Naive B cell (primary cell): ENCODE data around the gene ATP6V1G1. TPM values are rescaled to one million over a fixed set of nuclear protein-coding genes. Genes with fewer than 3 reads are reported as not detected.
"Not testable (repeated sequence)": the region's sequence is repeated elsewhere in the genome, so short reads cannot be mapped to it uniquely, and the experiment has no call there.

Source experiments
- ATAC-seq, 2 donors: fragments of 150-1000 bp; cut with Tn5 transposase; 2 replicates each; pipeline ENCODE4 v1.10.0; 2021; ENCODE audit warnings: low read depth in 2 of 2, mild to moderate bottlenecking in 2 of 2, moderate library complexity in 2 of 2
- DNase-seq: peaks from one replicate; pipeline ENCODE4 v3.0.0; 2022
- H3K27ac Mint-ChIP-seq, 6 donors: one replicate each; pipeline ENCODE4 v1.8.0; 2020 to 2022; ENCODE audit warnings: mild to moderate bottlenecking in 6 of 6, mixed read lengths in 6 of 6, moderate library complexity in 5 of 6, inconsistent platforms in 2 of 6
- H3K27me3 Mint-ChIP-seq, 3 donors: one replicate each; pipeline ENCODE4 v1.8.0; 2021 to 2022; ENCODE audit warnings: mixed read lengths in 3 of 3, mild to moderate bottlenecking in 1 of 3
- H3K36me3 Mint-ChIP-seq, 2 donors: one replicate each; pipeline ENCODE4 v1.8.0; 2020 to 2022; ENCODE audit warnings: mixed read lengths in 2 of 2, inconsistent platforms in 1 of 2, mild to moderate bottlenecking in 1 of 2
- H3K4me1 Mint-ChIP-seq, 3 donors: one replicate each; pipeline ENCODE4 v1.8.0; 2020 to 2022; ENCODE audit warnings: mixed read lengths in 3 of 3, inconsistent platforms in 1 of 3, mild to moderate bottlenecking in 1 of 3, moderate library complexity in 1 of 3
- H3K4me3 Mint-ChIP-seq, 8 donors: one replicate each; pipeline ENCODE4 v1.8.0; 2020 to 2022; ENCODE audit warnings: mild to moderate bottlenecking in 8 of 8, mixed read lengths in 8 of 8, moderate library complexity in 8 of 8, inconsistent platforms in 2 of 8
- H3K9me3 Mint-ChIP-seq, 7 donors: one replicate each; pipeline ENCODE4 v1.8.0; 2020 to 2022; ENCODE audit warnings: mixed read lengths in 7 of 7, mild to moderate bottlenecking in 5 of 7, inconsistent platforms in 2 of 7, moderate library complexity in 1 of 7
- polyA plus RNA-seq, 6 donors: library from polyadenylated mRNA; unstranded; fragments of 300-500 nt; fragmentation: Illumina TruSeq; gene quantifications; one replicate each; pipeline ENCODE4 v1.2.3, GENCODE V29; 2021; ENCODE audit warnings: low read depth in 6 of 6

Gene ATP6V1G1
- polyA plus RNA-seq, 6 donors from 2014 or later: 425 to 637 (median 511) TPM

- ATAC-seq: no peak
- Mint-ChIP-seq H3K36me3 (peaks cover 13 to 15% of the 10 kb centered on the region in 2 donors), H3K4me3 (peak overlapping the region; percentile 97 to 100 (median 100)), H3K27ac (peak overlapping the region; percentile 99), H3K27me3 (no peaks in the 10 kb centered on the region), H3K9me3 (no peaks in the 10 kb centered on the region), H3K4me1 (peaks cover 42 to 65% (median 57%) of the 10 kb centered on the region in 3 donors)
- DNase-seq: no peak
These were observed 1.3 kb downstream of the ATP6V1G1 start for GRCh38 chr9:114588651-114589526.

- Mint-ChIP-seq H3K27me3 (no peaks in the 10 kb centered on the region), H3K27ac (peak overlapping the region in 5 of 6 donors; percentile 44 to 96 (median 83)), H3K4me1 (peaks cover 45 to 75% (median 67%) of the 10 kb centered on the region in 3 donors), H3K4me3 (peak overlapping the region; percentile 22 to 99 (median 85)), H3K9me3 (no peaks in the 10 kb centered on the region), H3K36me3 (peaks cover 16 to 18% of the 10 kb centered on the region in 2 donors)
- DNase-seq: no peak
- no peak for ATAC-seq
These were observed 2.8 kb downstream of the ATP6V1G1 start for GRCh38 chr9:114590328-114590727.

DNA sequence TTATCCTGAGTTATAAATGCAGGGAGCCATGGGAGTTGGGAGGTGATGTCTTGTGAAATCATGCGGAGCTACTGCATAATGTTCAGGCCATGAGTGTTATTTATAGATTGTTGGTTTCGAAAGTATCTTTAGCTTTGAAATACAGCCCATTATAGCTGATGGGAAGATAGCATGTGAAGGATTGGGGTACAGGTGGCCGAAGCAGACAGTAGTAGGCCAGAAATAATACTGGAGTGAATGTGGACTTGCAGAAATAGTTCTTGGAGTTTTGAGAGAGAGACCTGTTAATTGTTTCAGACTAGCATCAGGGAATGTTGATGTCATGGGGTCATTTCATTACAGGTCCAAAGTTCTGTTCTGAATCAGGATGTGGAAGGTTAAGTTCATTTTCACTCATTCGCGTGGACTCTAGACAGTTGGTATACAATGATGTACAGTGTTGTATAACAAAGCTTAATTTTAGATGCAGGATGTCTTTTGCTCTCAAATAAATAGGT, 3.8 kb downstream of the ATP6V1G1 start:
- Mint-ChIP-seq H3K4me3 (peak overlapping the region; percentile 79 to 99 (median 90)), H3K36me3 (peaks cover 23 to 26% of the 10 kb centered on the region in 2 donors), H3K27ac (peak overlapping the region; percentile 50 to 96 (median 86)), H3K9me3 (no peaks in the 10 kb centered on the region), H3K4me1 (peaks cover 52 to 83% (median 75%) of the 10 kb centered on the region in 3 donors), H3K27me3 (no peaks in the 10 kb centered on the region)
- no peak for ATAC-seq
- no peak for DNase-seq

- no peak for DNase-seq
- H3K36me3 Mint-ChIP-seq: peaks cover 26 to 27% of the 10 kb centered on the region in 2 donors
These were observed 4.3 kb downstream of the ATP6V1G1 start for GRCh38 chr9:114591849-114592248.

DNA sequence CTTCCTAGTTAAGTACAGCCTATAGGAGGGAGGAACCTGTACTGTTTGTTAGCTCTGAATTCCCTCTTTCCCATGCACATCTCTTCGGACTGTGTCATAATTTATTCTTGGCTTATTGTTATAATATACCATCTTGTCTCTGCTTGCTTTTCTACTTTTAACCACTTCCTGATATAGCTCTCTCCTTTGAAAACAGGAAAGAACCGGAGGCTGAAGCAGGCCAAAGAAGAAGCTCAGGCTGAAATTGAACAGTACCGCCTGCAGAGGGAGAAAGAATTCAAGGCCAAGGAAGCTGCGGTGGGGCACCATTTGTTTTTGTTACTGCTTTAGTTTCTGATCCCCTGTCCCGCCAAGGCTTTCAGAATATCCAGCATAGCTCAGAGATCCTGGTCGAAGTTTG, 4.8 kb downstream of the ATP6V1G1 start:
- H3K4me1 Mint-ChIP-seq: peaks cover 53 to 75% (median 74%) of the 10 kb centered on the region in 3 donors
- H3K27ac Mint-ChIP-seq: peak overlapping the region; percentile 50 to 96 (median 78)
- DNase-seq (peak; percentile 67), ATAC-seq (peak; percentile 45 to 50)
- no peaks in the 10 kb centered on the region for H3K27me3 Mint-ChIP-seq
- no peaks in the 10 kb centered on the region for H3K9me3 Mint-ChIP-seq
- peak overlapping the region; percentile 79 to 99 (median 90) for H3K4me3 Mint-ChIP-seq
- H3K36me3 Mint-ChIP-seq: peaks cover 26 to 28% of the 10 kb centered on the region in 2 donors

More at GRCh38 chr9:114591849-114592248, 4.3 kb downstream of the ATP6V1G1 start:
- no peak for ATAC-seq
- no peaks in the 10 kb centered on the region for H3K9me3 Mint-ChIP-seq
- H3K4me1 Mint-ChIP-seq: peaks cover 54 to 80% (median 79%) of the 10 kb centered on the region in 3 donors
- peak overlapping the region; percentile 79 to 99 (median 90) for H3K4me3 Mint-ChIP-seq
- peak overlapping the region; percentile 43 to 96 (median 78) for H3K27ac Mint-ChIP-seq
- H3K27me3 Mint-ChIP-seq: no peaks in the 10 kb centered on the region

DNA sequence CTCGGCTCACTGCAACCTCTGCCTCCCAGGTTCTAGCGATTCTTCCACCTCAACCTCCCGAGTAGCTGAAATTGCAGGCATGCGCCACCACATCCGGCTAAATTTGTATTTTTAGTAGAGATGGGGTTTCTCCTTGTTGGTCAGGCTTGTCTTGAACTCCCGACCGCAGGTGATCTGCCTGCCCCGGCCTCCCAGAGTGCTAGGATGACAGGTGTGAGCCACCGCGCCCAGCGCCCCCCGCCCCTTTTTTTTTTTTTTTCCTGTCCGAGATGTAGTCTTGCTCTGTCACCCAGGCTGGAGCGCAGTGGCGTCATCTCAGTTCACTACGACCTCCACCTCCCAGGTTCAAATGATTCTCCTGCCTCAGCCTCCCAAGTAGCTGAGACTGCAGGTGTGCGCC, 6.6 kb downstream of the ATP6V1G1 start:
- H3K36me3 Mint-ChIP-seq: peaks cover 18 to 31% of the 10 kb centered on the region in 2 donors
- H3K27ac Mint-ChIP-seq: peak overlapping the region in 4 of 6 donors; percentile 30 to 96 (median 74)
- H3K9me3 Mint-ChIP-seq: no peaks in the 10 kb centered on the region
- H3K27me3 Mint-ChIP-seq: no peaks in the 10 kb centered on the region
- H3K4me3 Mint-ChIP-seq: peak overlapping the region in 1 of 8 donors; percentile 15
- DNase-seq (no peak), ATAC-seq (no peak)
- H3K4me1 Mint-ChIP-seq: peaks cover 41 to 65% (median 59%) of the 10 kb centered on the region in 3 donors

DNA sequence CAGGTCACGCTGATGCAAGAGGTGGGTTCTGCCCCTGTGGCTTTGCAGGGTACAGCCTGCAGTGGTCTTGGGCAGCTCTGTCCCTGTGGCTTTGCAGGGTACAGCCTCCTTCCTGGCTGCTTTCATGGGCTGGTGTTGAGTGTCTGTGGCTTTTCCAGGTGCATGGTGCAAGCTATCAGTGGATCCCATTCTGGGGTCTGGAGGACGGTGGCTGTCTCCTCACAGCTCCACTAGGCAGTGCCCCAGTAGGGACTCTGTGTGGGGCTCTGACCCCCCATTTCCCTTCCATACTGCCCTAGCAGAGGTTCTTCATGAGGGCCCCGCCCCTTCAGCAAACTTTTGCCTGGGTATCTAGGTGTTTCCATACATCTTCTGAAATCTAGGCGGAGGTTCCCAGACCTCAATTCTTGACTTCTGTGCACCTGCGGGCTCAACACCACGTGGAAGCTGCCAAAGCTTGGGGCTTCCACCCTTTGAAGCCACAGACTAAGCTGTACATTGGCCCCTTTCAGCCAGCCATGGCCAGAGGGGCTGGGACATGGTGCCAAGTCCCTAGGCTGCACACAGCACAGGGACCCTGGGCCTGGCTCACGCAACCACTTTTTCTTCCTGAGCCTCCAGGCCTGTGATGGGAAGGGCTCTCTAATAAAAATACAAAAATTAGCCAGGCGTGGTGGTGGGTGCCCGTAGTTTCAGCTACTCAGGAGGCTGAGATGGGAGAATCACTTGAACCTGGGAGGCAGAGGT, 13.1 kb downstream of the ATP6V1G1 start:
- Mint-ChIP-seq H3K9me3 (peaks cover 0 to 11% (median 5%) of the 10 kb centered on the region in 7 donors), H3K36me3 (peaks cover 5 to 37% of the 10 kb centered on the region in 2 donors), H3K27ac (peak overlapping the region in 2 of 6 donors; percentile 70), H3K4me1 (peaks cover 15 to 38% (median 16%) of the 10 kb centered on the region in 3 donors)
- not testable (repeated sequence) for ATAC-seq, H3K27me3 Mint-ChIP-seq, H3K4me3 Mint-ChIP-seq, DNase-seq

GRCh38 chr9:114601787-114602186, 14.2 kb downstream of the ATP6V1G1 start:
- H3K4me1 Mint-ChIP-seq: peaks cover 13 to 36% (median 19%) of the 10 kb centered on the region in 3 donors
- not testable (repeated sequence) for ATAC-seq, DNase-seq, H3K27me3 Mint-ChIP-seq
- H3K27ac Mint-ChIP-seq: peak overlapping the region in 4 of 6 donors; percentile 34 to 93 (median 68)
- H3K36me3 Mint-ChIP-seq: peaks cover 0 to 30% of the 10 kb centered on the region in 2 donors
- H3K4me3 Mint-ChIP-seq: peak overlapping the region in 1 of 8 donors; percentile 42
- peaks cover 0 to 11% (median 5%) of the 10 kb centered on the region in 7 donors for H3K9me3 Mint-ChIP-seq

- DNase-seq: no peak
- Mint-ChIP-seq H3K27me3 (no peaks in the 10 kb centered on the region), H3K4me3 (no peak overlapping the region), H3K9me3 (peaks cover 0 to 11% (median 5%) of the 10 kb centered on the region in 7 donors), H3K4me1 (peaks cover 15 to 44% (median 28%) of the 10 kb centered on the region in 3 donors), H3K27ac (peak overlapping the region in 4 of 6 donors; percentile 19 to 52 (median 30)), H3K36me3 (peaks cover 0 to 26% of the 10 kb centered on the region in 2 donors)
- no peak for ATAC-seq
These were observed 15.1 kb downstream of the ATP6V1G1 start for GRCh38 chr9:114602620-114603019.

DNA sequence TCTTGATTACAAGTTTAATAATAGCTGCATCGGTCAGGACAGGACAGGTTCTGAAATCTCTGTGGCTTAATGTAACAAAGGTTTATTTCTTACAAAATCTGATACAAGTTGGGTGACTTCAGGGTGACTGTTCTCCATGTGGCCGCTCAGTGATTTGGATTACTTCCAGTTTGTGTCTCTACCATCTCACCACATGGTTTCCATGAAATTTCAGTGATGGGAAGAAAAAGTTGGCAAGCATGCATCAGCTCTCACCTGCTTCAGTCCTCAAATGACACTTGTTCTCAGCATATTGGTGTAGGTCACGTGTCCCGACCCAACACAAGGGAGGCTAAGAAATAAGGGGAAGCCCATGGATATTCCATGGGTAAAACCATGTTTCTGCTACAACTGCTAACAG, 15.7 kb downstream of the ATP6V1G1 start:
- H3K4me1 Mint-ChIP-seq: peaks cover 21 to 50% (median 34%) of the 10 kb centered on the region in 3 donors

DNA sequence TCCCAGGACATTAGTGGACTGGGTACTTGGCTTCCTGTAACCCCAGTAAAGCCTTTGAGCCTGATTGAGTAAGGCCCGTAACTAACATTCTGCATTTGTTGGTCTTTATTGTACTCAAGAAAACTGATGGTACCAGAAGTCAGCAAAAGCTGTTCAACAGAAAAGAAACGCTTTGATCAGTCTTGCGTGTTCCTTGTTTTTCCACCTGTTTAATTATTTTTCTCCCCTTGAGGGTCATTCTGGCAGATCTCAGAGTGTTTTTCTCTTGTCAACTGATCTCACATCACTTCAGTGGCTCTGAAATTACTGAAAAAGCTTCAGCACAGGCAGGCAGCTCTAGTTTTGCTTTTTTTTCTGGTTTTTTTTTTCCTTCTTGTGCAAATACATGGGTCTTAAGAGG, 17.4 kb downstream of the ATP6V1G1 start:
- Mint-ChIP-seq H3K4me3 (peak overlapping the region in 6 of 8 donors; percentile 18 to 55 (median 46)), H3K36me3 (peaks cover 0 to 20% of the 10 kb centered on the region in 2 donors), H3K27ac (peak overlapping the region; percentile 13 to 85 (median 58)), H3K9me3 (peaks cover 0 to 11% (median 5%) of the 10 kb centered on the region in 7 donors), H3K27me3 (no peaks in the 10 kb centered on the region), H3K4me1 (peaks cover 30 to 58% (median 50%) of the 10 kb centered on the region in 3 donors)
- DNase-seq (no peak), ATAC-seq (peak in 1 of 2 donors; percentile 5)

More for the DNA sequence above, 15.7 kb downstream of the ATP6V1G1 start:
- Mint-ChIP-seq H3K27me3 (no peaks in the 10 kb centered on the region), H3K9me3 (peaks cover 0 to 11% (median 5%) of the 10 kb centered on the region in 7 donors), H3K4me3 (no peak overlapping the region), H3K36me3 (peaks cover 0 to 25% of the 10 kb centered on the region in 2 donors), H3K27ac (peak overlapping the region in 2 of 6 donors; percentile 33 to 69)
- no peak for DNase-seq
- no peak for ATAC-seq

DNA sequence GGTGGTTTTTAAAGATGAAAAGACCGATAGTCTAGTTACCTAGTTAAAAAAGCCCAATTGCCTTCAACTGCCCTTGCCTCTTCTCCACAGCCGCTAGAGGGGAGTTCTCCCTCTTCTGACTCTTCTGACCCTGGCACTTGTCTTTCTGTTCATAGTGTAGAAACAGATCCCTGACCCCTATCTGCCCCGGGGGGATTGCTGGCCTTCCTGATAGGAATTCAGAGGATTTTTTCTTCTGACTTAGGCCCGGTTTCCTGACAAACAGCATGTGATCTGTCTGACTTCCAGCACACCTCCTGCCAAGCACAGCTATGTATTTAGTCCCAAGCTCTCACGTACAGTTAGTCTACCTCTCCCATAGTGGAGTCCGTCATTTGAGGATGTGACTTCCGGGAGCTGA, 18.5 kb downstream of the ATP6V1G1 start:
- H3K4me3 Mint-ChIP-seq: peak overlapping the region in 4 of 8 donors; percentile 19 to 63 (median 46)
- H3K27me3 Mint-ChIP-seq: no peaks in the 10 kb centered on the region

More for the DNA sequence above, 18.5 kb downstream of the ATP6V1G1 start:
- Mint-ChIP-seq H3K27ac (peak overlapping the region in 3 of 6 donors; percentile 65 to 92 (median 76)), H3K36me3 (peaks cover 0 to 16% of the 10 kb centered on the region in 2 donors), H3K9me3 (peaks cover 0 to 9% (median 5%) of the 10 kb centered on the region in 7 donors), H3K4me1 (peaks cover 37 to 67% (median 50%) of the 10 kb centered on the region in 3 donors)
- ATAC-seq (no peak), DNase-seq (no peak)
